GM12872 (cell line): ENCODE results near the gene PLP1.

Experiments used
- CTCF ChIP-seq: IDR thresholded peaks from 3 replicates; pipeline ENCODE4 v1.5.1; 2011; ENCODE audit warnings: low read depth, mild to moderate bottlenecking, low read length, moderate library complexity; ENCODE audit not compliant: insufficient read depth

PLP1 gene

DNA sequence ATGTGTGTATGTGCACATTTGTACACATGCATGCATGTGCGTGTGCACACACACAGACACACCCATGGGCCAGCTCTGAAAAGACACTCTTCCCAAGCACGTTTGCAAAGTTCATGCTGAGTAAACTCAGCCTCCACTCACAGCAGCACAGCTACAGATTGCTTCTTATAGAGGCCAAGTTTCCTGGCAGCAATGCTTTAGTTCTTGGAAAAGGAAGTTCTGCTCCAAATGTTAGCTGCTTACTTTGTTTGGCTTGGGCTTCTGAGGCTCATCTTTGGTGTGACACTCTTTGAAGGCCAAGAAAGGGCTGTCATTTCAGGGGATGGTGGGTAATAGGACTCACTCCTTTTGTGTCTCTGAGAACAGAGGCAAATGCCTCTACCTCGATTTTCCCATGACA is 6.6 kb downstream of the PLP1 start:
- TF ChIP-seq CTCF, result no peak

DNA sequence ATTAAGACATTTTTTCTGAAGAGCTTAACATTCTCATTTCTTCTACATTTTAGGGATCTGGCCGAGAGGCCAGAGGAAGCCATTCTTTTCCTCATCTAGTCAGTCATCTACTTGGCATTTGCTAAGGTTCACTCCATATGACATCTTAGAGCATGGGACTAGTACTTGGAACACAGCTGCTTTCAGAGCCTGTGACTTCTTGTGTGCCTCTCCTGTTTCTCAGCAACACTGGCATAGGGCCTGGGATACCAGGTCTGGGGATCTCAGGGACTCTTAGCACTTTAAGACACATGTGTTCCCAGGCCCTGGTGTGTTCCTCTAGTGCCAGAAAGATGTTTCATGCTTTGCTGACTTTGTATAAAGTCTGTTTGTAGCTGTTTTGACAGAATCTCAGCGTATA is 7.3 kb downstream of the PLP1 start:
- TF ChIP-seq CTCF, result no peak

GRCh38 chrX:103789004-103789403 is 12.4 kb downstream of the PLP1 start:
- no peak for TF ChIP-seq CTCF

- TF ChIP-seq CTCF, result no peak
These were observed 14.6 kb downstream of the PLP1 start for GRCh38 chrX:103791228-103791627.

DNA sequence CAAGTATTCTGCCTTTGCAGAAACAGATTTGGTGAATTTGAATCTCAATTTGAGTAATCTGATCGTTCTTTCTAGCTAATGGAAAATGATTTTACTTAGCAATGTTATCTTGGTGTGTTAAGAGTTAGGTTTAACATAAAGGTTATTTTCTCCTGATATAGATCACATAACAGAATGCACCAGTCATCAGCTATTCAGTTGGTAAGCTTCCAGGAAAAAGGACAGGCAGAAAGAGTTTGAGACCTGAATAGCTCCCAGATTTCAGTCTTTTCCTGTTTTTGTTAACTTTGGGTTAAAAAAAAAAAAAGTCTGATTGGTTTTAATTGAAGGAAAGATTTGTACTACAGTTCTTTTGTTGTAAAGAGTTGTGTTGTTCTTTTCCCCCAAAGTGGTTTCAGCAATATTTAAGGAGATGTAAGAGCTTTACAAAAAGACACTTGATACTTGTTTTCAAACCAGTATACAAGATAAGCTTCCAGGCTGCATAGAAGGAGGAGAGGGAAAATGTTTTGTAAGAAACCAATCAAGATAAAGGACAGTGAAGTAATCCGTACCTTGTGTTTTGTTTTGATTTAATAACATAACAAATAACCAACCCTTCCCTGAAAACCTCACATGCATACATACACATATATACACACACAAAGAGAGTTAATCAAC is 15.3 kb downstream of the PLP1 start:
- TF ChIP-seq CTCF, result no peak

DNA sequence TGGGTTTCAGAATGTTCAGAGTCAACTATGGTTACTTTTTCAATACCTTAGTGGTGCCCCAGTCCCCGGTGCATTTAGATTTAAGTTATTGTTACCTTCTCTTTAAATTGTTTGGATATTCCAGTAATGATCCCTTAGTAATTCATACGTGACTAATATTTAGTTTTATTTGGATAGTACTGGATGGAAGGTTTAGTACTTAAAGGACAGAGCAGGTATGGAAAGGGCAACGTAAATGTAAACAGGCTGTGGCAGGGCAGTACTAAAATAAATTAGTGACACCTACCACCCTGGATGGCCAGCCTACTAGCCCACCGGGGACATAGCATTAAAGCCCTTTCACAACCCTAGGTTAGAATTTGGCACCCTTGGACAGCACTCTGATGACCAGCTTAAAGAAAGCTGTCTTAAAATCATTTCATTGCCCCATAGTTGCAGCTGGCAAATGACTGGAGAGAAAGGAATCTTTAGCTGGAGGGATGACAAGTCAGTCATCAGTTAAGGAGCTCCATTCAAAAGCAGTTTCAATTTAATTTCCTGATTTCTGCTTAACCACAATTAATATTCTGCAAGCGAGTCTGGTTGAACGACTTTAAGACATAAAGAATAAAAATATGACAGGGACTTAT is 16.4 kb downstream of the PLP1 start:
- TF ChIP-seq CTCF, result no peak

DNA sequence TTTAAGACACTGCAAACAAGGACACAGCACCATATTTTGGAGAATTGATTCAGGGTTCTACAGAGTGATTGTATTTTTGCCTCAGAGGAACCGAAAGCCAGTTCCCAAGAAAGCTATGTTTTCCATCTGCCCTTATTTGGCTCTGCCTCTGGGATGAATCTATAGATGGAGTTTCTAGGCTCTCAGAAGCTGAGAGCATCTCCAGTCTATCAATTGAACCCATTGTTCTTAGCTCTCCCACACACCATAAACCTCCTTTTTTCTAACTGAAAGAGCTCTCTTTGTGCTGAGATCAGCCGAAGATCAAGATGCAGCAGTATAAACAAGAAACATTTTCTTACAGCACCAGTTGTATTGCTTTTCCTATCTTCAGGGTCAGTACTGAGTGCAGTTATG is 16.9 kb downstream of the PLP1 start:
- no peak for TF ChIP-seq CTCF
